ENCODE measurements around the gene ZNF451. TPM values are rescaled to one million over a fixed set of nuclear protein-coding genes. Genes with fewer than 3 reads are reported as not detected.
A peak's percentile ranks its signal among the peaks of the same experiment; 100 is the strongest.

The ZNF451 gene
- total RNA-seq, 1 donor from 2014 or later: 17.2 TPM

DNA sequence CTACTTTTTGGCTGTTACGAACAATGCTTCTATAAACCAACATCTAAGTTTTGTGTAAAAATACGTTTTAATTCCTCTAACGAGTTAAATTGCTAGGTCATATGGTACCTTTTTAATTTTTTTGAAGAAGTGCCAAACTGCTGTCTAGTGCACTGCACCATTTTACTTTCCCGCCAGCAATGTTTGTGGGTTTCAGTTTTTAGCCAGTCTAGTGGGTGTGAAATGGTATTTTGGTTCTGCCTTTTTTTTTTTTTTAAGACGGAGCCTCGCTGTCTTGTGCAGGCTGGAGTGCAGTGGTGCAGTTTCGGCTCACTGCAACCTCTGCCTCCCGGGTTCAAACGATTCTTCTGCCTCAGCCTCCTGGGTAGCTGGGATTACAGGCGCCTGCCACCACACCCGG lies 48.0 kb downstream of the ZNF451 start:
- ATAC-seq (ENCODE audit: poor library complexity): no peak
- no peak for DNase-seq
- intact Hi-C loops (cut with DNase I): no loop called here

DNA sequence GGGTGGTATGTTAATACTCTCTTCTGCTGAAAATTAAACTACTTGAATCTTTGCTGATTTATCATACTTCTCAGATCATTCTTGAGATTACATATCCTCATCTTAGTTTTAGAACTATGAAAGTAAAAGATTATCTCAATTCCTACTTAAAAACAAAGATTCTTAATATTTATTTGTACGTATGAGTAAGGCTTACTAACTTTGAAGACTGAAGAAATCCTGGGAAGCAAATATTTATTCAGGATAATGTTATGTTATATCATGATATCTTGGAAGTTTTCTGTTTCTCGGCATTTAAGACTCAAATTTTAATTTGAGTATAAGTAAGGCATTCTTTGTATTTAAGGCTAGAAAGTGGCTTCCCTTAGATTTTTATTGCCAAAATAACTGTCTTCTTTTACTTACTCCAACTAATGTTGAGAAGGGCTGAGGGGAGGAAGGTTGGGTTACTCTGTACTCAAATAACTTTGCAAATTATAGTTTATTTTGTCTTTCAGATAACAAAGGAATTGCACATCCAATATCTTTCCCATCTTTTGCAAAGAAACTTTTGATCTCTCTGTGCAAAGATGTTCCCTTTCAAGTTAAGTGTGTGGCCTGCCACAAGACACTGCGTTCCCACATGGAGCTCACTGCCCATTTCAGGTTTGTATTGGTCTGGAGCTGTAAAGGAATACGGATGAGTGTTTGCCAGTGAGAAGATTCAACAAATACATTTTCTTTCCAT lies 51.6 kb downstream of the ZNF451 start:
- intact Hi-C loops (cut with DNase I): no loop called here
- ATAC-seq (ENCODE audit: poor library complexity) (no peak), DNase-seq (no peak)

DNA sequence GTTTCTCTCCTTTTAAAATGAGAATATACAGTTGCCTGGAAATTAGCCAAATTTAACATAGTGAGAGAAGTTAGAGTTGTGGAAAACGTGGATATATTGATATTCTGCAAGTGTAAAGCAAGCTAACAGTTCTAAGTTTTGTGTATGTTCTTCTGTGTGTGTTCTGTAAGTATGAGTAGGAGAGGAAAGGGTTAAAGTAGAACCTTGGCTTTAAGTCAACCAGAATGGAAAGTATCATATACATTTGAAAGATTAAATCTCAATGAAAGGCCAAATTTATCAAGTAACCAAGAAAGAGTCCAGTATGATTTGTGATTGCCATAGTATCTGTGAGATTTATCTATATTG lies 52.2 kb downstream of the ZNF451 start:
- ATAC-seq (ENCODE audit: poor library complexity) (no peak), DNase-seq (no peak)
- intact Hi-C loops (cut with DNase I): no loop called here

DNA sequence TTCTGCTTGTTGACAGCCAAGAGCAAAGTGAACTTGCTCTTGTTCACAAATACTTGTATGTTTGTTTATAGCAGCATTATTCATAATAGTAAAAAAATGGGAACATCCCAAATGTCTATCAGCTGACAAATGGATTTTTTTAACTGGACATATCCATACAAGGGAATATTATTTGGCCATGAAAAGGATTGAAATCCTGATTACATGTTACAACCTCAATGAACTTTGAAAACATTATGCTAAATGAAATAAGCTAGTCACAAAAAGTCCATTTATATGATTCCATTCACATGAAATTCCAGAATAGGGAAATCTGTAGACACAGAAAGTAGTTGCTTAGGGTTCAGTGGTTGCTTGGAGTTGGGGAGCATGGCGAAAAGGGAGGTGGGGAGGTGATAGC lies 53.7 kb downstream of the ZNF451 start:
- intact Hi-C loops (cut with DNase I): no loop called here
- ATAC-seq (ENCODE audit: poor library complexity) (no peak), DNase-seq (no peak)

DNA sequence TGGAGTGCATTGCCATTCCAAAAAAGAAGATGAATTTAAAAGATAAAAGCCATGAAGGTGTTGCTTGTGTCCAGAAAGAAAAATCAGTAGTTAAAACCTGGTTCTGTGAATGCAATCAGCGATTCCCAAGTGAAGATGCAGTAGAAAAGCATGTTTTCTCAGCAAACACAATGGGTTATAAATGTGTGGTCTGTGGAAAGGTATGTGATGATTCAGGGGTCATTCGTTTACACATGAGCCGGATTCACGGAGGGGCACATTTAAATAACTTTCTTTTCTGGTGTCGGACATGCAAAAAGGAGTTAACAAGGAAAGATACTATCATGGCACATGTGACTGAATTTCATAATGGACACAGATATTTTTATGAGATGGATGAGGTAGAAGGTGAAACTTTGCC lies 57.4 kb downstream of the ZNF451 start:
- intact Hi-C loops (cut with DNase I): no loop called here
- DNase-seq (no peak), ATAC-seq (ENCODE audit: poor library complexity) (no peak)

DNA sequence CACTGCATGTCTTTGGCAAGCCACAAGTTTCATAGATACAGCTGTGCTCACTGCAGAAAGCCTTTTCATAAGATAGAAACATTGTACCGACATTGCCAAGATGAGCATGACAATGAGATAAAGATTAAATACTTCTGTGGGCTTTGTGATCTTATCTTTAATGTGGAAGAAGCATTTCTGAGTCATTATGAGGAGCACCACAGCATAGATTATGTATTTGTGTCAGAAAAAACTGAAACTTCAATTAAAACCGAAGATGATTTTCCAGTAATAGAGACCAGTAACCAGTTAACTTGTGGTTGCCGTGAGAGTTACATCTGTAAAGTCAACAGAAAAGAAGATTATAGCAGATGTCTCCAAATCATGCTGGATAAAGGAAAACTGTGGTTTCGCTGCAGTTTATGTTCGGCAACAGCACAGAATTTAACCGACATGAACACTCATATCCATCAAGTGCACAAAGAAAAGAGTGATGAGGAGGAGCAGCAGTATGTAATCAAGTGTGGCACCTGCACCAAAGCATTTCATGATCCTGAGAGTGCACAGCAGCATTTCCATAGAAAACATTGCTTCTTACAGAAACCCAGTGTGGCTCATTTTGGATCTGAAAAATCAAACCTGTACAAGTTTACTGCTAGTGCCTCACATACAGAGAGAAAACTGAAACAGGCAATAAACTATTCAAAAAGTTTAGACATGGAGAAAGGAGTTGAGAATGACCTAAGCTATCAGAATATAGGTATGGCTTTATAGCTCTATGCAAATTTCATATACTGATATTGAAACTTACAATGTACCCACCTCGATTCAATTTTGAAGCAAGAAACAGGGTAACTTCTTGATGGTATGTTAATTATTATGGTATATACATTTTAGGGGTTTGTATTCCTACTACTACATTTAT lies 58.2 kb downstream of the ZNF451 start:
- DNase-seq (no peak), ATAC-seq (ENCODE audit: poor library complexity) (no peak)
- intact Hi-C loops (cut with DNase I): no loop called here

DNA sequence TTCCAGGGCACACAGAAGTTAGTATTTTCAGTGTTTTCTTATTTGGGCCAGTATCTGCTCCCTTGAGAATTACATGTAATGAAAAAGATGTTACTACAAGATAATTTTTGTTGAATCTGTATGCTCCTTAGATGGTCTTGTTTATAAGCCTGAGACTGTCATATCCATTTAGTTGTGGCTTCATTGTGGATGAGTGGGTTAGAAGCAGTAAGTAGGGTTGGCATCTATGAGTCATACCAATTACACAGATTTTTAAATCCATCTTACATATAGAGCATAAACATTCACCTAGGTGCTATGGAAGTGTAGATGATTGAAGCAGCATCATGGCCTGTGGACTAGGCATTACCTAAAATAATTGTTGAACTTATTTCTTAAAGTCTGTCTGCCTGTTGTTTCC lies 68.7 kb downstream of the ZNF451 start:
- intact Hi-C loops (cut with DNase I): no loop called here
- DNase-seq (no peak), ATAC-seq (ENCODE audit: poor library complexity) (no peak)

DNA sequence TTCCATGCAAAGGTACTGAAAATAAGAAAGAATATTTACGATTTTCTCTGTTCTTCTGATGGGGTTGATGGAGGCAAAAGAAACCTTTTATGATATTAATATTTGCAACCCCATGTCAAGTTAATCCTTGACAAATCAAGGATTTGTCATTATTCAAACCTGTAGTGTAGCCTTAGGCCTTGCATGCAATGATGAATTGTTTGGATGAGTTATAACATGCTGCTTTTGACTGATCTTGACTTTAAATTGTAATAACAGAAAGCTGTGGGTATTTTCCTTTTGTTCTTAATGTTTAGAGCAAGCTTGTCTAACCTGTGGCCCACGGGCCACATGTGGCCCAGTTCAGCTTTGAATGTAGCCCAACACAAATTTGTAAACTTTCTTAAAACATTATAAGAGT lies 69.1 kb downstream of the ZNF451 start:
- intact Hi-C loops (cut with DNase I): no loop called here
- no peak for DNase-seq
- ATAC-seq (ENCODE audit: poor library complexity): no peak

DNA sequence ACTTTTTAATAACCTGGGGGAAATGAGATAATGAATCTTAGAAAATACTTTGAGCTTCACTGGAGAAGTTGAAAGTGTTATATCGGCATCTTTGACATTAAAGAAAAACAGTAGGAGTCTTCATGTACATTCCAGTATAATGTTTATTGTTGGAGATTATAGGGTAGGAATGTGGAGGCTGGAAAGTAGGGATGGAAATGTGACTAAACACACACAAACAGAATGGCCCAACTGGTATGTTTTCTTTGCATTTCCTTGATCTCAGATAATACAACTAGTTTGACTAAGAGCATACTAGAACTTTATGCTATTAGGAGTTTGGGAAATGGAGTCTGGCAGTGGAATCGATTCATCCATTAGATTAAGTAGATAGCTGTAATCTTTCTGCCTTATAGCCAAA lies 72.0 kb downstream of the ZNF451 start:
- intact Hi-C loops (cut with DNase I): no loop called here
- ATAC-seq (ENCODE audit: poor library complexity) (no peak), DNase-seq (no peak)

DNA sequence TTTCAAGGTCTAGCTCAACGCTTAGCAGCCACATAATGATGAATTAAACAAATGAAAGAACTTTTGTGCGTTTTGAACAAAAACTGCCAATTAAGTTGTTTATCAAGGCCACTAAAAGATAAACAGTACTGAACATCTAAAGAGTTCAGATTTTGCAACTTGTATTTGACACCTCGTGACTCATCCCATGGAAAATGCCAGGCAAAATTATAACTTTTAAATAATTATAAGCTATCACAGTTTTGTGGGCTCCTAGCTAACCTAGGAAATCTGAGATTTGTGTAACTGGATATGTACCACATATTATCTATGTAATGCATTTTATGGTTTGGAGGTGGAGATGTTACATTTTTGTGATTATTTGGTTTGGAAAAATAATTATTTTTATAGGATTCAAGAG lies 72.5 kb downstream of the ZNF451 start:
- ATAC-seq (ENCODE audit: poor library complexity) (no peak), DNase-seq (no peak)
- intact Hi-C loops (cut with DNase I): no loop called here

DNA sequence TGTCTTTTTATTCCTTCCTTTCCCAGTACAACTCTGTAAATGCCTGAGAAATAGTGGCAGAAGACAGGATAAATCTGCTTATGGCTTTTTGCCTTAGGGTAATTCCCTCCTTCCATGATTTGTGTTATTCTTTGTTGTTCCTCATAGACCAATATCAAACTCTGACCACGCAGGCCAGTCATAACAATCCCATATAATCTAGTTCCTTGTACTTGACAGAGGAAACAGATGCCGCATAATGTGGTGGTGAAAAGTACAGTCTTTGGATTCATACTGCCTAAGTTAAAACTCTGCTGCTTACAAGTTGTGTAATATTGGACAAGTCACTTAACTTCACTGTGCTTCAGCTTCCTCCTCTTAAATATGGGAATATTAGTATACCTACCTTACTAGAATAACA lies 74.0 kb downstream of the ZNF451 start:
- intact Hi-C loops (cut with DNase I): no loop called here
- no peak for ATAC-seq (ENCODE audit: poor library complexity)
- no peak for DNase-seq

DNA sequence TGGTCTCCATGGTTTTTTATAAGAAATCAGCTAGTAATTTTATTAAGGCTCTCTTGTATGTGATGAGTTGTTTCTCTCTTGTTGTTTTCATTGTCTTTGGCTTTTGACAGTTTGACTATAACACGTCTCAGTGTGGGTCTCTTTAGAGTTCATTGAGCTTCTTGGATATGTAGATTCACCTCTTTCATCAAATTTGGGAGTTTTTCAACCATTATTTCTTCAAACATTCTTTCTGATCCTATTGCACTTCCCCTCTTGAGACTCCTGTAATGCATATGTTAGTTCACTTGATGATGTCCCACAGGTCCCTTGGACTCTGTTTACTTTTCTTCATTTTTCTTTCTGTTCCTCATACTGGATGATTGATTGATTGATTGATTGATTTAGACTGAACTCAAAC lies 75.1 kb downstream of the ZNF451 start:
- intact Hi-C loops (cut with DNase I): no loop called here
- DNase-seq (no peak), ATAC-seq (ENCODE audit: poor library complexity) (no peak)

DNA sequence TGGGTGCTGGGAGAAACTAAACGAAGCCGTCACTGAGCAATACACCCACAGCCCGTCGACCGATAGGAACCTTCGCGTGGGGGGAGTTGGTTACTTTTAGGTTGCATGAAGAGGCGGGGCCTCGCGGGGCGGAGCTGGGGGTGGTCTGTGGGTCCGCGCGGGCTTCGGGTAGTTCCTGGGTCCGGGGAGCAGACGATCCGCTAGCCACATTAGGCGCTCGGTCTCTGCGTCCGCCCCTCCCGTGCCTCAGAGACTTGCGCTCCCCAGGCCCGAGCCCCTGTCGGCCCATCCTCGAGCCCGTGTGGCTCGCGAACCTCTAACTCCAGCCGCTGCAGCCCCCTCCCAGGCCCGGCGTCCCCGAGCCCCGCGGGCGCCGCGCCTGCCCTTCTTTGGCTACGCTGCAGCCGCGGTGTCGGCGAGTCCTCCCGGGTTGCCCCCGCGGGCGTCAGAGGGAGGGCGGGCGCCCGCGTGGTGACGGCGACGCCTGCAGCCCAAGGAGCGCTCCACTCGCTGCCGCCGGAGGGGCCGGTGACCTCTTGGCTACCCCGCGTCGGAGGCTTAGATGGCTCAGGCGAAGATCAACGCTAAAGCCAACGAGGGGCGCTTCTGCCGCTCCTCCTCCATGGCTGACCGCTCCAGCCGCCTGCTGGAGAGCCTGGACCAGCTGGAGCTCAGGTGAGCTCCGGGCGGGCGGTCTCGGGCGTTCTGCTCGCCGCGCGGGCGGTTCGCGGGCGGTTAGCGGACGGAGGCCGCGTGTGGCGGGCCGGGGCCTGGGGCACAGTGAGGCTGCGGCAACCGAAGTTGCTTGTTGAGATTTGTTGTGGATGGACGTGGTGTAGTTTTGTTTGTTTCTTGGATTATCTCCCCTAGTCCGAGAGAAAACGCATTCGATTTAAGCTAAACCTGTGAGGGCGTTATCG lies 82.4 kb downstream of the ZNF451 start, which contains the start of gene BAG2:
TSS of gene BAG2 (plus strand) at position 191 of the 920 bp plus-strand sequence. CDS start at position 563, 372 bp downstream.
- intact Hi-C loops (cut with DNase I): no loop called here

DNA sequence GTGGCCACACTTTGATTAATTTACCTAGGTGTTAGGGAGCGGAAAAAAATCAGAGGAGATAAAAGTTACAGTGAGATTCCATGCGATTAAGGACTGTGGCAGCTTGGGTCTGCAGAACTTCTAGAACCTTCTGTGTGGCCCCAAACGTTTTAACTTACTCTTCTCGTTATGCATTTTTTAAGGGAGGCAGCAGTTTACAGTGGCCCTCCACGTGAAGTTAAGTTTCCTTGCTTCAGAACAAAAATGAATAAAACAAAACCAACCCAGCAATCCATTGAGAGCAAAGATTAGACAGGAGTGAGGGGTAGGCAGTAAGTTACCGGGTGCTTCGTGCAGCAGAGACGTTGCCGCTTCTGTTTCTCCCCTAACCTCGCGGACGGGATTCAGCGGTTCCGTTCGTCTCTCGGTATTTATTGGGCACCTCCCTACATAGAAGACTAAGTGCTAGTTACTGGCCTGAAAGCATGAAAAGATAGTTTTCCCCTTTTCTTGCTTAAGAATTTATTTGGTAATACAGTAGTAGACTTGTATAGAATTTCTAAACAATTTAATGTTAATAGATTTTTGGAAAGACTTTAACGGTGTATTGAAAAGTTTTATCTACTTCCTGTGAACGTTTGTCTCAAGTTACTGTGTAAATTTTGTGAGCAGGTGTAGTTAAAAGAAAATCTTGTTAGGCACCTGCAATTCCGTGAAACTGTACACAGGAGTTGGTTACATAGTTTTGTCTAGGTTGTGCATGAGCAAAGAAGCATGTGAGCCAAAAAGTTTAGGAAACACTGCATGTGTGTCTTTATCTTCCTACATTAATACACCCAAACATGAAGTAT lies 83.3 kb downstream of the ZNF451 start:
- DNase-seq: no peak
- intact Hi-C loops (cut with DNase I): no loop called here
- peak; percentile 42 for ATAC-seq (ENCODE audit: poor library complexity)

More for the DNA sequence above, 82.4 kb downstream of the ZNF451 start, which contains the start of gene BAG2:
- peak; percentile 94 for DNase-seq
- peak; percentile 96 for ATAC-seq (ENCODE audit: poor library complexity)

DNA sequence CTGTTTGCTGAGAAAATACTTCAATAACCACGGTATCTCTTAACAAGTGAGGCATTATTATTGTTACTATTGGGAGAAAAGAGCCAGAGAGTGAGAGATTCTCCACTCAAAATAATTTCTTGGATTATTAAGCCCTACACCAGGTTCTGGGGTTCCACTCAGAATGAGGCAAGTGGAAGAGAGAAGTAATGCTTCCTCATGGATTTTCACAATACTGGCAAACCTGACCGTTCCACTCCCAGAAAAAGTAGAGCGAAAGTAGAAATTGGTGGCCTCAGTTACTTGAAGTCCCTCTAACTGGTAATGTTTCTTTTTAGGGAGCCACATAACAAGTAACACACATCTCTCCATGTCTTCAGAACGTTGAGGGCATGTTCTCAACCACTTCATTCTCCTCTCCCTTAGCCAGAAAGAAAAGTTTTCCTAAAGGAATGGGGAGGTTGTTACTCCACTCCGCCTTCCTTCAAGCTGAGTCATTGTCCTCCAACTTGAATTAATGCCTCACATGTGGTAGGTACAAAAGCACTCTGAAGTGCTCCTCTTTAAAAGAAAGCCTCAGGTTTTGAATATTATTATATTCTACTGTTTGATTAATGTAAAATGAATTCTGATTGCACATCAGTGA lies 84.0 kb downstream of the ZNF451 start:
- intact Hi-C loops (cut with DNase I): no loop called here
- no peak for ATAC-seq (ENCODE audit: poor library complexity)
- no peak for DNase-seq

DNA sequence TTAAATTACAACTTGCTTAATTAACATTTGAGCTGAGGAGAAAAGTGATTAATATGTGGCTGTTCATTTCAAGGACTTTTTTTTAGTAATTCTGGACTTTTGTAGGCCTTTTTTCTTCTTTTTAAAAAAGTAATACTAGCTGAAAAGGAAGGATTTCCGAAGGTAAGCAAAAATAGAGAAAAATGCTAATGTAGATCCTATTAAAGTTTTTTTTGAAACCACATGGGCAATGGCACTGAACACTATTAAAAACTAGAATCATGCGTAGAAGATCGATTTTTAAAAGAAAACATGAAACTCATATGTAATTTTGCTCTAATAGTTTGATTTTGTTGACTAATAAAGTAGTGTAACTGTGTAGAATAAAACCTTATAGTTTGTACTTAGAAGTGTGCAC lies 84.5 kb downstream of the ZNF451 start:
- ATAC-seq (ENCODE audit: poor library complexity) (no peak), DNase-seq (no peak)
- intact Hi-C loops (cut with DNase I): no loop called here

DNA sequence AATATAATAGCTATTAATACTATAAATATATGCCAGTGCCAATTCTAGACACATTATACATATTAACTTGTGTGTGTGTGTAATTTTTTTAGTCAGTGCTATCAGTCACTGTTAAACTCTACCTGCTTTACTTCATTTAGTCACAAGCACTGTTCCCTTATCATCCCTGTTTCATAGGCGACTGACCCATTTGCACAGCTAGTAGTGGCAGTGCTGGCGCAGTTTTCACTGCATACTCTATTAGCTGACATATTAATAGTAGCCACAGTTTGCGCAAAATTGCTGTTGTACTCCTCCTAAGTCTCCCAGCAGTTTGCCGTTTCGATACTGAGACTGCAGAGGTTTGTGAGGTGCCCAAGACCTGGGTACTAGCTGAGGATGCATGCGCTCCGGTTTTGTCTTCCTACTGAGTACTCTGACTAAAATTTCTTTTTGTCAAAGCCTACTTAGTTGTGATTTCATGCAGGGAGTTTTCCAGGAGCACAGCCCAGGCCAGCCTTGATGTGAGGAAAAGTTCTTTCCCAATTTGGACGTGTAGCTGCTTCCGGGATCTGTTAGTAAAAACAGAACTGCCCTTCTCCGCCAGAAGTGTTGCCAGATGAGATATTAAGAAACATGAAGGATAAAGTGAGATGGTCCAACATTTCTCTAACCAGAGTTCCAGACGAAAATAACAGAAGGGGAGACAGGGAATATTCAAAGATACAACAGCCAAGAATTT lies 87.7 kb downstream of the ZNF451 start:
- intact Hi-C loops (cut with DNase I): no loop called here
- DNase-seq (peak; percentile 59), ATAC-seq (ENCODE audit: poor library complexity) (peak; percentile 77)

All from Right ventricle myocardium superior (tissue), 1 donor.